GM21390 (cell line): Measurements from ENCODE around the gene PTCD1.

ENCODE experiments used
- ATAC-seq: cut with Tn5 transposase; IDR thresholded peaks from one replicate; pipeline ENCODE4 v1.9.1; 2021; ENCODE audit not compliant: unreplicated experiment

Gene PTCD1

GRCh38 chr7:99369767-99370391 lies 68.7 kb downstream of the PTCD1 start:
- no peak for ATAC-seq

GRCh38 chr7:99368750-99369389 lies 69.7 kb downstream of the PTCD1 start:
- ATAC-seq, result no peak
